ENCODE measurements around the gene APOL1. TPM values are rescaled to one million over a fixed set of nuclear protein-coding genes. Genes with fewer than 3 reads are reported as not detected.
"Not testable (repeated sequence)": the region's sequence is repeated elsewhere in the genome, so short reads cannot be mapped to it uniquely, and the experiment has no call there.

APOL1 gene
- total RNA-seq, 1 donor from 2014 or later: 2.3 TPM

DNA sequence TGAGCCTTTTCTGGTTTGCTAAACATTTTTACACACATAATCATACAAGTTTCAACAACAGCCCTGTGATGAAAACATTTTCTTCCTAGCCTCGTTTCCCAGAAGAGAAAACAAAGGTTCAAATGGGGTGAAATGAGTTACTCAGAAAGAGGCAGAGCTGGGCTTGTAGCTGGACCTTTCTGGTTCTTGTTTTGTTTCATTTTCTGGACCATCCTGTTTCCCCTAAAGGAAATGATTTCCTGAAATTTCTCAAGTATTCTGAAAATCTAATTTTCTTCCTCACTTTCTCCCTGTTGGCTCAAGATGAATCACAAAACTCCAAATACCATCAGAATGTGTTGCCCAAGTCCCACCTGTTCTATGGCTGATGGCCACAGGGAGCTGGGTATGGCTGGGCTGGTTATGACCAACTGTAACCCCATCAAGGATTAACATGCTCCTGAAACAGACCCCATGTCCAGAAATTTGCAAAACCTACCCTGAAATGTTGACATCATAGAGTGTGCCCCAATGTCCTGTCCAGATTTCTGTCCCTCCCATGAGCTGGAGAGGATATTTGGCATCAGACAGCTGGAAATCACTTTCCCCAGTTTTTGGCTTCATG lies 44.7 kb upstream of the APOL1 start:
- no peak for DNase-seq (ENCODE audit: low read depth)
- Histone ChIP-seq H3K27me3 (ENCODE audit: control insufficient read depth, insufficient read depth, low read length) (peaks cover 15% of the 10 kb centered on the region), H3K36me3 (ENCODE audit: control insufficient read depth, insufficient read depth, low read length) (no peaks in the 10 kb centered on the region), H3K4me3 (ENCODE audit: low read depth, low read length) (no peak overlapping the region)
- TF ChIP-seq, protein P1, sequence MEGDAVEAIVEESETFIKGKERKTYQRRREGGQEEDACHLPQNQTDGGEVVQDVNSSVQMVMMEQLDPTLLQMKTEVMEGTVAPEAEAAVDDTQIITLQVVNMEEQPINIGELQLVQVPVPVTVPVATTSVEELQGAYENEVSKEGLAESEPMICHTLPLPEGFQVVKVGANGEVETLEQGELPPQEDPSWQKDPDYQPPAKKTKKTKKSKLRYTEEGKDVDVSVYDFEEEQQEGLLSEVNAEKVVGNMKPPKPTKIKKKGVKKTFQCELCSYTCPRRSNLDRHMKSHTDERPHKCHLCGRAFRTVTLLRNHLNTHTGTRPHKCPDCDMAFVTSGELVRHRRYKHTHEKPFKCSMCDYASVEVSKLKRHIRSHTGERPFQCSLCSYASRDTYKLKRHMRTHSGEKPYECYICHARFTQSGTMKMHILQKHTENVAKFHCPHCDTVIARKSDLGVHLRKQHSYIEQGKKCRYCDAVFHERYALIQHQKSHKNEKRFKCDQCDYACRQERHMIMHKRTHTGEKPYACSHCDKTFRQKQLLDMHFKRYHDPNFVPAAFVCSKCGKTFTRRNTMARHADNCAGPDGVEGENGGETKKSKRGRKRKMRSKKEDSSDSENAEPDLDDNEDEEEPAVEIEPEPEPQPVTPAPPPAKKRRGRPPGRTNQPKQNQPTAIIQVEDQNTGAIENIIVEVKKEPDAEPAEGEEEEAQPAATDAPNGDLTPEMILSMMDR (IDR thresholded peaks at IDR 0.05; ENCODE audit: insufficient read depth, low read length, poor library complexity, severe bottlenecking): no peak

DNA sequence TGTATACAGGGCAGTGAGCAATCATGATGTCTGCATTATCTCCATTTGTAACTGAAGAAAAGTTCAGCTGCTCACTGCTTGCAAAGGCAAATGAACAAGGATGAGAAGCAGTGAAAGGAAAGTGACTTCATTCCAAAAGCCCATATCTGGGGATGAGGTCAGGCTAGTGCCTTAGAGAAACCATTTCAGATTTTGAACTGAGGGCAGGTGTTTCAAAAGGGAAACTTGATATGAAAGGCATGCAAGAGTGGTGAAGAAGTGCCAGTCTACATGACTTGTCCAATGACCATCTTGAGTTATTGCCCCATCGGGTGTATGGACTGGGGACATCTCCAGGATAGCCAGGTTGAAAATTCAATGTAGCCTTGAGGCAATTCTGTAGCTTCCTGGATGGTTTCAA lies 44.0 kb upstream of the APOL1 start:
- Histone ChIP-seq H3K27me3 (ENCODE audit: control insufficient read depth, insufficient read depth, low read length) (peaks cover 19% of the 10 kb centered on the region), H3K4me3 (ENCODE audit: low read depth, low read length) (no peak overlapping the region), H3K36me3 (ENCODE audit: control insufficient read depth, insufficient read depth, low read length) (no peaks in the 10 kb centered on the region)
- DNase-seq (ENCODE audit: low read depth): no peak
- TF ChIP-seq, protein P1 (IDR thresholded peaks at IDR 0.05; ENCODE audit: insufficient read depth, low read length, poor library complexity, severe bottlenecking): no peak

DNA sequence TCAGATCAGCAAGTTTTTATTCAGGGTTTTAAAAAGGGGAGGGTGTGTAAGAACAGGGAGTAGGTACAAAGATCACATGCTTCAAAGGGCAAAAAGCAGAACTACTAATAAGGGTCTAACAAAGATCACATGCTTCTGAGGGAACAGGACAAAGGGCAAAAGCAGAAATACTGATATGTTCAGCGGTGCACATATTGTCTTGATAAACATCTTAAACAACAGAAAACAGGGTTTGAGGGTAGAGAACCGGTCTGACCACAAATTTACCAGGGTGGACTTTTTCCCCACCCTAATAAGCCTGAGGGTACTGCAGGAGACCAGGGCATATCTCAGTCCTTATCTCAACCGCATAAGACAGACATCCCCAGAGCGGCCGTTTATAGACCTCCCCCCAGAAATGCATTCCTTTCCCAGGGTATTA lies 43.4 kb upstream of the APOL1 start:
- H3K36me3 ChIP-seq (ENCODE audit: control insufficient read depth, insufficient read depth, low read length); DNase-seq (ENCODE audit: low read depth); H3K4me3 ChIP-seq (ENCODE audit: low read depth, low read length): not testable (repeated sequence)
- peaks cover 20% of the 10 kb centered on the region for H3K27me3 ChIP-seq (ENCODE audit: control insufficient read depth, insufficient read depth, low read length)

DNA sequence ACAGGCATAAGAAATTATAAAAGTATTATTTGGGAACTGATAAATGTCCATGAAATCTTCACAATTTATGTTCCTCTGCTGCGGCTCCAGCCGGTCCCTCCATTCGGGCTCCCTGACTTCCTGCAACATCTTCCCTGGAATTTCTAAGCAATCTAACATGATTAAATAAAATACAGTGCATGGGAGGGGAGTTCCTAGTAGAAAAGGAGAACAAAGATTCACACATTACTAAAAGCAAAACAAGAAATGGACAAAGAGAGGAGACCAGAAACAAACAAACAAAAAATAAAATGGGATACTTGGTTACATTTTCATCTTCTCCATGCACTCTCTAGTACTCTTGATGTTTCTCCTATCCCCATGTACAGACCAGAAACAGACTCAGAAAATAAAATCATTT lies 42.7 kb upstream of the APOL1 start:
- no peaks in the 10 kb centered on the region for H3K36me3 ChIP-seq (ENCODE audit: control insufficient read depth, insufficient read depth, low read length)
- DNase-seq (ENCODE audit: low read depth): no peak
- H3K4me3 ChIP-seq (ENCODE audit: low read depth, low read length): no peak overlapping the region
- TF ChIP-seq, protein P1 (IDR thresholded peaks at IDR 0.05; ENCODE audit: insufficient read depth, low read length, poor library complexity, severe bottlenecking): no peak
- peaks cover 23% of the 10 kb centered on the region for H3K27me3 ChIP-seq (ENCODE audit: control insufficient read depth, insufficient read depth, low read length)

DNA sequence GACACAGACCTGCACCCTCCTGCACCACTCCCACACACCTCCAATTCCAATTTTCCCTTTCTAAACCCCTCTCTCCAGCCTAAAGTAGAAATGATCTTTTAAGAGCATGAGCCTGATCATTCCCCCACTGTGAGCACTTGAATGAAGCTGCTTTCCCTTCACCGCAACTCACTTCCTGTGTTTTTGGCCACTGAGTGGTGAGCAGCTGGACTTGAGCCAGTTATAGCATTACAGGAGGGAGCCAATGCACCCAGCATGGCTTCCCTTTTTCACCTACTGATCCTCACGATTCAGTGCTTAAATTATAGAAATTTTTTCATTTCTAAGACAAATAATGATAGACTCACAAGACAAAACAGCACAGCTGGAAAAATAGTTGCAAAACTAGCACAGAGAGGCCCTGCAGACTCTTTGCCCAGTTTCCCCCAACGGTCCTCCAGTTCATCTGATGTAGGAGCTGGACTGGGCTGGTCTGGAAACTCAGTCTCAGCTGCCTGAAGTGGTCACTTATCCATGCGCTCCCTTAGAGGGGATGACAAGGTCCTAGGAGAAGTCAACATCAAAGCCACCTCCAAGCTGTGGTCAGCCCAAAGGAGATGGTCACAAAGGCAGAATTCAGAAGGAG lies 41.6 kb upstream of the APOL1 start:
- DNase-seq (ENCODE audit: low read depth): no peak
- Histone ChIP-seq H3K27me3 (ENCODE audit: control insufficient read depth, insufficient read depth, low read length) (peaks cover 25% of the 10 kb centered on the region), H3K36me3 (ENCODE audit: control insufficient read depth, insufficient read depth, low read length) (no peaks in the 10 kb centered on the region), H3K4me3 (ENCODE audit: low read depth, low read length) (no peak overlapping the region)
- TF ChIP-seq, protein P1 (IDR thresholded peaks at IDR 0.05; ENCODE audit: insufficient read depth, low read length, poor library complexity, severe bottlenecking): no peak

DNA sequence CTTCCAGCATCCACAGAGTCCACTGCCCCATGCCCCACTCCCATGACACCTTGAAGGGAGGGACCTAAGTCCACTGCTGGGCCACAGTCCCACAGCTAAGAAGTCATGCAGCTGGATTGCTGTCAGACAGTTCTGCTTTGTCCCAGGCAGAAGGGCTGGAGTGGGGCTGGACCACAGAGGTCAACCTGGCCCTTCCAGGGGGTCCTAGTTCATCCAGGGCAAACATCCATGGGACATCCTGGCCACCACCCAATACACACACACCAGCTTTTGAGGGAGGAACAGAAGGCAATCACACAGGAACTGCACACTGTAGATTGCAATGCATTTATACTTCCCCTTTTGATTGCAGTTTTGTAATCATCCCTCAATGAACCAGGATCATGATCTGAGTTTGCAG lies 40.0 kb upstream of the APOL1 start:
- peaks cover 25% of the 10 kb centered on the region for H3K27me3 ChIP-seq (ENCODE audit: control insufficient read depth, insufficient read depth, low read length)

More for the DNA sequence above, 40.0 kb upstream of the APOL1 start:
- DNase-seq (ENCODE audit: low read depth): no peak
- H3K4me3 ChIP-seq (ENCODE audit: low read depth, low read length): no peak overlapping the region
- H3K36me3 ChIP-seq (ENCODE audit: control insufficient read depth, insufficient read depth, low read length): no peaks in the 10 kb centered on the region
- TF ChIP-seq, protein P1 (IDR thresholded peaks at IDR 0.05; ENCODE audit: insufficient read depth, low read length, poor library complexity, severe bottlenecking): no peak

Data from kidney epithelial cell (primary cell).